ENCODE measurements around the gene TRIM71.

TRIM71 gene

DNA sequence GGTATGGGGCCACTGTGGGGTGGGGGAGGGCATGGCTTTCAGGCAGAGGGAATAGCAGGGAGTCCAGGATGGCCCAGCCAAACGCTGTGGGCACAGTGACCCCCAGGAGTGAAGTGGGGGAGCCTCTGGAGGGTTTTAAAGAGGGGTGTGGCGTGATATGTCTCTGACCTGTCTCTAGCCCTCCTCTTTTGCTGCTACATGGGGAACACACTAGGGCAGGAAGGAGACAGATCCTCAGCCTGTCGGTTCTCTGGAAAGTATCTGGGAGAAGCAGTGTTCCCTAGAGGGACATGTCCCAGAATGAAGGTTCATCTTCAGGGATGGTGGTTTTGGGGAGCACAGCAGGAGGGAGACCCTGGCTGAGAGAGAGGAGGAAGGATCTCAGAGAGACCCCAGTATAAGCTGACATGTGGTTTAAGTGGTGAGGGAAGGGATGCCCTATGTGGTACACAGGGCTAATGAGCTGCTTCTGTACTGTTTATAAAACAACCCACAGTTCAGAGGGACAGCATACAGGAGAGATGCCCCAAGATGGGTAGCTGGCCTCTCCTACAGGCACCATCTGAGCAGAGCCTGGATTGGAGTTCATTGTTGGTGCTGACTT is 37.7 kb downstream of the TRIM71 start:
- H3K9me3 ChIP-seq (ENCODE audit: control insufficient read depth in 2 of 2, low read length in 2 of 2) = no peaks in the 10 kb centered on the region
- H3K36me3 ChIP-seq (ENCODE audit: control insufficient read depth in 2 of 2, insufficient read depth in 2 of 2, low read length in 2 of 2) = no peaks in the 10 kb centered on the region
- no peak overlapping the region for H3K9ac ChIP-seq (ENCODE audit: low read length in 2 of 2)
- H3K4me3 ChIP-seq (ENCODE audit: low read length in 2 of 2) = no peak overlapping the region
- H3K4me1 ChIP-seq (ENCODE audit: control insufficient read depth, insufficient read depth, low read length) = no peaks in the 10 kb centered on the region
- no peak overlapping the region for H3K27ac ChIP-seq (ENCODE audit: low read length)
- no peaks in the 10 kb centered on the region for H3K27me3 ChIP-seq (ENCODE audit: control insufficient read depth in 1 of 2, insufficient read depth in 2 of 2, low read length in 2 of 2)

DNA sequence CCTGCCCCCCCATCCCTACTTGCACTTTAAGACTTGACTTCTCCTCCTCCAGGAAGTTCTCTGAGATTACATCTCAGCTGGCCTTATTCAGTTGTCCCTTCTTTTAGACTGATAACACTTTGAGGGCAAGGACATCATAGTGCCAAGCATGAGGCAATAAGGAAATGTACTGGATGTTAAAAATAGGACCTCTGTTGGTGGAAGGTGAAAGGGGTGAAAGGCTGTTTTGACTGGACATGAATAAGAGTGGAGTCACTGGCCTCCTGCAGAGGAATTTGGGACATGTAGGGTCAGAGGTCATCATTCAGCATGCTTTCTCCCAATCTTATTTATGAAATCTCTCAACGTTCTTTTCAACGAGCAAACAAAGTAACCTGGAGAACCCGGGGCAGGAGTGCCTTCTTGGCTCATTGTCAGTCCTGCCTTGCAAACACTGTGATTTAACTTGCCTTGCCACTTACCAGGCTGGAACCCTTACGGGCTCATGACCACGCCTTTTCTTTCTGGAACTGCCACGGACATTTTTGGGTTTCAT is 38.6 kb downstream of the TRIM71 start:
- no peak overlapping the region for H3K9ac ChIP-seq (ENCODE audit: low read length in 2 of 2)
- no peaks in the 10 kb centered on the region for H3K4me1 ChIP-seq (ENCODE audit: control insufficient read depth, insufficient read depth, low read length)
- H3K36me3 ChIP-seq (ENCODE audit: control insufficient read depth in 2 of 2, insufficient read depth in 2 of 2, low read length in 2 of 2) = no peaks in the 10 kb centered on the region
- H3K27me3 ChIP-seq (ENCODE audit: control insufficient read depth in 1 of 2, insufficient read depth in 2 of 2, low read length in 2 of 2) = no peaks in the 10 kb centered on the region
- no peak overlapping the region for H3K4me3 ChIP-seq (ENCODE audit: low read length in 2 of 2)
- H3K27ac ChIP-seq (ENCODE audit: low read length) = no peak overlapping the region
- H3K9me3 ChIP-seq (ENCODE audit: control insufficient read depth in 2 of 2, low read length in 2 of 2) = no peaks in the 10 kb centered on the region

GRCh38 chr3:32856901-32857507 is 39.2 kb downstream of the TRIM71 start:
- H3K9me3 ChIP-seq (ENCODE audit: control insufficient read depth in 2 of 2, low read length in 2 of 2) = no peaks in the 10 kb centered on the region

GRCh38 chr3:32857921-32858320 is 40.1 kb downstream of the TRIM71 start:
- H3K27me3 ChIP-seq (ENCODE audit: control insufficient read depth in 1 of 2, insufficient read depth in 2 of 2, low read length in 2 of 2) = no peaks in the 10 kb centered on the region
- H3K4me3 ChIP-seq (ENCODE audit: low read length in 2 of 2) = no peak overlapping the region
- H3K36me3 ChIP-seq (ENCODE audit: control insufficient read depth in 2 of 2, insufficient read depth in 2 of 2, low read length in 2 of 2) = no peaks in the 10 kb centered on the region
- H3K9me3 ChIP-seq (ENCODE audit: control insufficient read depth in 2 of 2, low read length in 2 of 2) = no peaks in the 10 kb centered on the region
- no peak overlapping the region for H3K27ac ChIP-seq (ENCODE audit: low read length)
- H3K4me1 ChIP-seq (ENCODE audit: control insufficient read depth, insufficient read depth, low read length) = no peaks in the 10 kb centered on the region
- H3K9ac ChIP-seq (ENCODE audit: low read length in 2 of 2) = no peak overlapping the region

More at GRCh38 chr3:32856901-32857507, 39.2 kb downstream of the TRIM71 start:
- H3K27ac ChIP-seq (ENCODE audit: low read length) = no peak overlapping the region
- H3K36me3 ChIP-seq (ENCODE audit: control insufficient read depth in 2 of 2, insufficient read depth in 2 of 2, low read length in 2 of 2) = no peaks in the 10 kb centered on the region
- H3K27me3 ChIP-seq (ENCODE audit: control insufficient read depth in 1 of 2, insufficient read depth in 2 of 2, low read length in 2 of 2) = no peaks in the 10 kb centered on the region
- H3K4me3 ChIP-seq (ENCODE audit: low read length in 2 of 2) = no peak overlapping the region
- no peak overlapping the region for H3K9ac ChIP-seq (ENCODE audit: low read length in 2 of 2)
- no peaks in the 10 kb centered on the region for H3K4me1 ChIP-seq (ENCODE audit: control insufficient read depth, insufficient read depth, low read length)

DNA sequence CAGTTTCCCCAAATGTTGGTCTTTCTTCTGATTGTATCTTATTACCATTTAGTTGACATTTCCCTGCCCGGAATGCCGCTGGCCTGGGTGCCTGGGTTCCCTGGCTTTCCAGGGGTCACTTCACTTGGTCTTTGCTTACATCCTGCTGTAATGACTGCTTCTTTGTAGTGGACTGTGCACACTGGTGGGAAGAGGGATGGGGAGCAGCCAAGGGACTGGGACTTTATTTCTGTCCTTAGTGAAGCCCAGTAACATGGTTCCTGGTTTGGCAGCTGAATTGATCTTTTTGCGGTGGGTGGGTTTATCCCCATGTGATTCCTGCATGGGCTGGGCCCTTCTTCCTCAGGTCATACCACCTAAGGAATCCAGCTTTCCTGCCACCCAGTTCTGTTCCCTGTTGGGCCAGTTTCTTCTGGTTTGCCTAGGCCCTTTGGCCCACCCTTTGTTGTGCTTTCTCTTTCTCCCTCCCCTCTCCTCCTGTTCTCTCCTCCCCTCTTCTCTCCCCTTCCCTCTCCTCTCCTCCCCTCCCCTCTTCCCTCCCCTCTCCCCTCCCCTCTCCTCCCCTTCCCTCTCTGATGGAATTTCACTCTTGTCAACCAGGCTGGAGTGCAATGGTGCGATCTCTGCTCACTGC is 41.9 kb downstream of the TRIM71 start:
- H3K4me1 ChIP-seq (ENCODE audit: control insufficient read depth, insufficient read depth, low read length) = no peaks in the 10 kb centered on the region
- H3K36me3 ChIP-seq (ENCODE audit: control insufficient read depth in 2 of 2, insufficient read depth in 2 of 2, low read length in 2 of 2) = no peaks in the 10 kb centered on the region
- no peak overlapping the region for H3K4me3 ChIP-seq (ENCODE audit: low read length in 2 of 2)
- no peaks in the 10 kb centered on the region for H3K27me3 ChIP-seq (ENCODE audit: control insufficient read depth in 1 of 2, insufficient read depth in 2 of 2, low read length in 2 of 2)
- no peaks in the 10 kb centered on the region for H3K9me3 ChIP-seq (ENCODE audit: control insufficient read depth in 2 of 2, low read length in 2 of 2)
- H3K27ac ChIP-seq (ENCODE audit: low read length) = no peak overlapping the region
- H3K9ac ChIP-seq (ENCODE audit: low read length in 2 of 2) = no peak overlapping the region

DNA sequence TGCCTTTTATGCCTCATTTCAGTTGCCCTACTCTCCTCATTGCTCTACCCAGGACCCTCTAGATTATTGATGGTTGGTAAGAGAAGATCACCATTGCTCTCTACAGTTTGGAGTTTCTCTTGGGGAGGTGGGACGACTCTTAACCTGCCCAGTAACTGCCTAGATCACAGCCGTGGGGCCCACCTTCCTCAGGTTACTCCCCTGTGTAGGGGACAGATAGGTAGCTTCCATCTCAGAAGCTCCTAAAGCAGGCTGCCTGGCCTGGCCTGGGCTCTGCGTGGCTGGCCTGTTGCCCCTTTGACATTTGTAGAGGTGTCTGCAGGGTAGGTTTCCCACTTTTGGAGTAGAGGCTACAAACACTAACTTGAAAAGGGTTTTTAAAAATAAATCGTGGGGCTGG is 42.7 kb downstream of the TRIM71 start:
- no peaks in the 10 kb centered on the region for H3K9me3 ChIP-seq (ENCODE audit: control insufficient read depth in 2 of 2, low read length in 2 of 2)
- H3K27ac ChIP-seq (ENCODE audit: low read length) = no peak overlapping the region
- no peak overlapping the region for H3K4me3 ChIP-seq (ENCODE audit: low read length in 2 of 2)
- H3K9ac ChIP-seq (ENCODE audit: low read length in 2 of 2) = no peak overlapping the region
- no peaks in the 10 kb centered on the region for H3K36me3 ChIP-seq (ENCODE audit: control insufficient read depth in 2 of 2, insufficient read depth in 2 of 2, low read length in 2 of 2)
- no peaks in the 10 kb centered on the region for H3K4me1 ChIP-seq (ENCODE audit: control insufficient read depth, insufficient read depth, low read length)
- H3K27me3 ChIP-seq (ENCODE audit: control insufficient read depth in 1 of 2, insufficient read depth in 2 of 2, low read length in 2 of 2) = no peaks in the 10 kb centered on the region

GRCh38 chr3:32861681-32862080 is 43.9 kb downstream of the TRIM71 start:
- Histone ChIP-seq H3K9me3 (ENCODE audit: control insufficient read depth in 2 of 2, low read length in 2 of 2) (no peaks in the 10 kb centered on the region), H3K36me3 (ENCODE audit: control insufficient read depth in 2 of 2, insufficient read depth in 2 of 2, low read length in 2 of 2) (no peaks in the 10 kb centered on the region), H3K4me3 (ENCODE audit: low read length in 2 of 2) (no peak overlapping the region), H3K27ac (ENCODE audit: low read length) (no peak overlapping the region), H3K27me3 (ENCODE audit: control insufficient read depth in 1 of 2, insufficient read depth in 2 of 2, low read length in 2 of 2) (no peaks in the 10 kb centered on the region), H3K4me1 (ENCODE audit: control insufficient read depth, insufficient read depth, low read length) (no peaks in the 10 kb centered on the region), H3K9ac (ENCODE audit: low read length in 2 of 2) (no peak overlapping the region)

DNA sequence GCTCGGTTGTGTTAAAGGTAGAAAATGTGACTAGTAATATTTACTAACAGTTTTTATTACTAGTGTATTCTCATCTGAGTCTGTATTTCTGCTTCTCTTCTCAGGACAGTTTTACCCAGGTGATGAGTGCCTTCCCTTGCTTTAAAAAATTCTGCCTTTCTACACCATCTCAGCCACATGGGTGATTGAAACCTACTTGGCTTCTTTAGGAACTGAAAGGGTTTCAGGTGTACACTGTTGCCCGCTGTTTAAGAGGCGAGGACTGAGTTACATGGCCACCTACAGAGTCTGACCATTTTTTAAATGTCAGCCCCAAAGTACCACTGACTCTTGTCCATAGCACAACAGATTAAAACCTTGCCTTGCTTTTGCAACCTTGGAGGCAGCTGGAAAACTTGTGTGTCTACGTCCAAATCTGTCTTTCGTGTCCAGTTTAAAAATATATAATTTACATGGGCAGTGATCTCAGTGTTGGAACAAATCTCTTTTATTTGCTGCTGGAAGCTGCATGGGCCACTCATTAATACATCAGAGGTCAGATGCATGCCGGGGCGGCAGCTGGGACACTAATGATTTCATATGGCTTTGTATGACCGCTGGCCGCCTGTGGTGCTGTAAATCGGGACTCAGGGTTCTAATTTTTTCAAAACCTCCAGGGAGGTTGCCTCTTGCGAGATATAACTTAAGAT is 44.6 kb downstream of the TRIM71 start:
- no peaks in the 10 kb centered on the region for H3K36me3 ChIP-seq (ENCODE audit: control insufficient read depth in 2 of 2, insufficient read depth in 2 of 2, low read length in 2 of 2)
- H3K27ac ChIP-seq (ENCODE audit: low read length) = no peak overlapping the region
- no peak overlapping the region for H3K4me3 ChIP-seq (ENCODE audit: low read length in 2 of 2)
- H3K27me3 ChIP-seq (ENCODE audit: control insufficient read depth in 1 of 2, insufficient read depth in 2 of 2, low read length in 2 of 2) = no peaks in the 10 kb centered on the region
- H3K9me3 ChIP-seq (ENCODE audit: control insufficient read depth in 2 of 2, low read length in 2 of 2) = no peaks in the 10 kb centered on the region
- H3K9ac ChIP-seq (ENCODE audit: low read length in 2 of 2) = no peak overlapping the region
- H3K4me1 ChIP-seq (ENCODE audit: control insufficient read depth, insufficient read depth, low read length) = no peaks in the 10 kb centered on the region

DNA sequence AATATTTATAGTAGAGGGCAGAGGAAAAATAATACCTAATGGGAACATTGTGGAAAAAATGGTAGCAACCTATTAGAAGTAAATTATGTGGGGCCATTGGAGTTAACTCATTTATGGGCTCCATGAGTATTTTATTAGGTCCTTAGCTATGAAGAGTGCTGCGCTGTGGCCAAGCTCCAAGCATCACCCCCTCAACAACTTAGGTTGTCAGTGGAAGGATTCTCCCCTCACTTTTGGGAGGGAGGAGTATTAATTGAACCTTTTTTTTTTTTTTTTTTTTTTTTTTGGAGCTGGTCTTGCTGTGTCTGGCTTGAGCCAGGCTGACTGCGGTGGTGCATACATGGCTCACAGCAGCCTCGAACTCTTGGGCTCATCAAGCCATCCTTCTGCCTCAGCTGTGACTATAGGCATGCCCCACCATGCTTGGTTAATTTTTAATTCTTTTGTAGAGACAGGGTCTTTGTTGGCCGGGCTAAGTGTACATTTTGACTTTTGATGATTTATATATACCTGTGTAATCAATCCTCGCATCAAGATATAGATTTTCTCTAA is 45.2 kb downstream of the TRIM71 start:
- no peak overlapping the region for H3K4me3 ChIP-seq (ENCODE audit: low read length in 2 of 2)
- no peaks in the 10 kb centered on the region for H3K9me3 ChIP-seq (ENCODE audit: control insufficient read depth in 2 of 2, low read length in 2 of 2)
- no peaks in the 10 kb centered on the region for H3K36me3 ChIP-seq (ENCODE audit: control insufficient read depth in 2 of 2, insufficient read depth in 2 of 2, low read length in 2 of 2)
- H3K9ac ChIP-seq (ENCODE audit: low read length in 2 of 2) = no peak overlapping the region
- H3K4me1 ChIP-seq (ENCODE audit: control insufficient read depth, insufficient read depth, low read length) = no peaks in the 10 kb centered on the region
- no peaks in the 10 kb centered on the region for H3K27me3 ChIP-seq (ENCODE audit: control insufficient read depth in 1 of 2, insufficient read depth in 2 of 2, low read length in 2 of 2)
- no peak overlapping the region for H3K27ac ChIP-seq (ENCODE audit: low read length)

GRCh38 chr3:32865383-32865782 is 47.6 kb downstream of the TRIM71 start:
- no peak overlapping the region for H3K4me3 ChIP-seq (ENCODE audit: low read length in 2 of 2)
- no peak overlapping the region for H3K9ac ChIP-seq (ENCODE audit: low read length in 2 of 2)
- H3K27me3 ChIP-seq (ENCODE audit: control insufficient read depth in 1 of 2, insufficient read depth in 2 of 2, low read length in 2 of 2) = no peaks in the 10 kb centered on the region
- no peak overlapping the region for H3K27ac ChIP-seq (ENCODE audit: low read length)
- no peaks in the 10 kb centered on the region for H3K9me3 ChIP-seq (ENCODE audit: control insufficient read depth in 2 of 2, low read length in 2 of 2)
- no peaks in the 10 kb centered on the region for H3K4me1 ChIP-seq (ENCODE audit: control insufficient read depth, insufficient read depth, low read length)
- no peaks in the 10 kb centered on the region for H3K36me3 ChIP-seq (ENCODE audit: control insufficient read depth in 2 of 2, insufficient read depth in 2 of 2, low read length in 2 of 2)

Data from stomach smooth muscle (tissue), 2 donors.